GM21786 (cell line): Measurements from ENCODE around the gene GINS2.

Experiments
- ATAC-seq: cut with Tn5 transposase; IDR thresholded peaks from one replicate; pipeline ENCODE4 v1.9.1; 2021; ENCODE audit not compliant: unreplicated experiment

Gene GINS2

DNA sequence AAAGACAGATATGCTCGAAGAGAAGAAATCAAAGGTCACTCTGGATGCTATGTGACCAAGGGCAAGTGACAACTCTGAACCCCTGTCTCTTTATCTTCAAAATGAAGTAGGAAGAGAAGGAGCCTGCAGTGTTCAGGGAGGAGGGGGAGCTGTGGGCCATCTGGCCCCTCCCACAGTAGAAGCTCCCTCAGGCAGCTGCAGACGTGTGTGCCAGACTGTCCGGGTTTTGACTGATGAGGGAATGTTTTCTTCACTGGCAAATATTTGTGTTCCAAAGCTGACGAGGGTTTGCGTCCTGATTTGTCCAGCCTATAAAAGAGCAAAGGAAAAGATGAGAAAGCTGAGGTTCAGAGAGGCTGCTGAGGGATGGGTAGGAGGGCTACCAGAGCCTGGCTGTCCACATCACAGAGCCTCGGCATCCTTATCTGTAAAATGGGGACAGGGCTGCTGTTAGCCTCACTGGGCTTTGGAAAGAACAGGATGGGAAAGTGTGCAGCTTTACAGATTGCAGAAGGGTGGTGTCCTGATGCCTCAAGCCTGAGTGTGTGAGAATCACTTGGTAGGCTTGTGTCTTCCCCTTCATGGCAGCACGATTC lies 1.8 kb upstream of the GINS2 start:
- no peak for ATAC-seq

DNA sequence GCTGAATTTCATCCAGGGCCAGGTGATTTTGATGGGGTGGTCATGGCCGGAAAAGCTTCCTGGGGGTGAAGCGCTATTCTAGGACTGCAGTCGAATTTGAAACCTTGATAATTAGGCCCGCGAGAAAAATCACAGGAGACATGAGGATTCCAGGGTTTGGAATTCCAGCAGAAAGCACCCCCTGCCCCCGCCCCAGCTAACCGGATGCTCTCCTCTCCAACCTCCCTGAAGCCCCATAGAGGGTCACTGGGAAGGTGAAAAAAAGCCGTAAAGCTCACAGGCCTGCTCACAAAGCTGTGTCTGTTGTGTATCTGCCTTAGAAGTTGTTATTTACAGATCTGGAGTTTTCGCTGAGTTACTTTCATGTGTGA lies 1.2 kb upstream of the GINS2 start:
- ATAC-seq, result no peak

DNA sequence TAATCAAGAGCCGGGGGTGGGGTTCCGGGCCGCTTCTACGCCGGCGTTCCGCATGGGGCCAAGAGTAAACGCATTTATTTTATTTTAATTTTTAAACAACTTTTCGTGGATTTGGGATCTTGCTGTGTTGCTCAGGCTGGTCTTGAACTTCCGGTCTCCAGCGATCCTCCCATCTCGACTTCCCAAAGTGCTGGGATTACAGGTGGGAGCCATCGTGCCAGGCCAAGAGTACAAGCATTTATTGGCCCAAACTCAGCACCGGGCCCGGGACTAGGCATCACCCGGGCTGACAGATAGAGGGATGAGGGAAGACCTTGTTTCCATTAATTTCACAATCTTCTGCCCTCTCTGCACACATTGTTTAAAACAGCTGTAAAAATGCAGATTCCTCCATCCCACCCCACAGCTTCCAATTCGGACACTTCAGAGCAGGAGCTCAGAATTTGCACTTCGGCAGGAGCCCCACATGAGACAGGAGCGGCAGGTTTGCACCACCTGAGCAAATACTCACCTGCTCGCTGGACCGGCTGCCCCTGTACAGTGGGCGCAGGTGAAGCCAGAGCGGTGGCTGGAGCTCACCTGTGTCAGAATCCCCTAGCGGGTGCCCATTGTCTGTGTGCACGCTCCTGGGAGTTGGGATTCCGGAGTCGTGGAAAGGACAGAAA lies 663 bp upstream of the GINS2 start:
- no peak for ATAC-seq

DNA sequence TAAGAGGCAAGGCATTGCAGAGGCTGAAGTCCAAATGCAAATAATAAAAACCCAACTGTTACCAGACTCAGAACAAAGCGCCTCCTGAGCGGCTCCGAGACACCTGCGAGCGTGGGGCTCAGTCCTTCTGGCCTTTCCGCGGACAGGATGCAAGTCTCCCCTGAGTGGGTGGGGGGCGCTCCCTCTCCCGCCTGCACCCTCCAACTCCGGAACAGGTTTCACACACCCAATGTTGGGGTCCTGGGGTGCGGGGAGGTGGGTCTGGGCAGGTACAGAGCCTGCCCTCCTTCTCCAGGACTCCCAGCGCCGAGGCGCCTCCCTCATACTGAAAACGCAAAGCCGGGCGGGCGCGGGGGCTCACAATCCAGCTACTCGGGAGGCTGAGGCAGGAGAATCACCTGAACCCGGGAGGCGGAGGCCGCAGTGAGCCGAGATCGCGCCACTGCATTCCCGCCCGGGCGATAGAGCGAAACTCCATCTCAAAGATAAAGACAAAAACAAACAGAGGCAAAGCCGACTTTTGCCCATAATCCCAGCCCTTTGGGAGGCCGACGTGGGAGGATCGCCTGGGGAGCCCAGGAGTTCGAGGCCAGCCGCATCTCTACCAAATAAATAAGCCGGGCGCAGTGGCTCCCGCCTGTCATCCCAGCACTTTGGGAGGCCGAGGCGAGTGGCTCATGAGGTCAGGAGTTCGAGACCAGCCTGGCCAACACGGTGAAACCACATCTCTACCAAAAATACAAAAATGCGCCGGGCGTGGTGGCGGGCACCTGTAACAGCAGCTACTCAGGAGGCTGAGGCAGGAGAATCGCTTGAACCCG lies 893 bp downstream of the GINS2 start:
- ATAC-seq, result no peak

DNA sequence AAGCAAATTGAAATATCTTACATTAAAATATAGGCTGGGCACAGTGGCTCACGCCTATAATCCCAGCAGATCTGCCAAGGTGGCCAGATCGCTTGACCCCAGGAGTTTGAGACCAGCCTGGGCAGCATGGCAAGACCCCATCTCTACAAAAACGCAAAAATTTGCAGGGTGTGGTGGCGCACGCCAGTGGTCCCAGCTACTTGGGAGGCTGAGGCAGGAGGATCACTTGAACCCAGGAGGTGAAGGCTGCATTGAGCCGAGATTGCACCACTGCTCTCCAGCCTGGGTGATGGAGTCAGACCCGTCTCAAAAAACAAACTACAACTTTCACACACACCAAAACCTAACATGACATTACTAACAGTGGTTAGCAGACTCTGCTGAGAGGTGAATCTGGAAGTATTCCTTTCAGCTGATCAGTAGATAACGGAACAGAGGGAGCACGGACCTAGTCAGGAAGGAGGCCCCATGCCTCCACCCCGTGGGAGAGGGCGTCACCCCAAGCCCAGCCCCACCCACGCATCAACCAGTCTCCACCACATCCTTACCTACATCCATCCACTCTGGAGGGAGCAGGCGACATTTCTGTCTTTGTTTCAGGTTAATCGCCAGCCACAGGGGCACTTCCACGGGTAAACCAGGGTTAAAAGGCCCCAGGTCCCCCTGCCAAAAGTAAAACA lies 1.7 kb downstream of the GINS2 start:
- ATAC-seq, result no peak

DNA sequence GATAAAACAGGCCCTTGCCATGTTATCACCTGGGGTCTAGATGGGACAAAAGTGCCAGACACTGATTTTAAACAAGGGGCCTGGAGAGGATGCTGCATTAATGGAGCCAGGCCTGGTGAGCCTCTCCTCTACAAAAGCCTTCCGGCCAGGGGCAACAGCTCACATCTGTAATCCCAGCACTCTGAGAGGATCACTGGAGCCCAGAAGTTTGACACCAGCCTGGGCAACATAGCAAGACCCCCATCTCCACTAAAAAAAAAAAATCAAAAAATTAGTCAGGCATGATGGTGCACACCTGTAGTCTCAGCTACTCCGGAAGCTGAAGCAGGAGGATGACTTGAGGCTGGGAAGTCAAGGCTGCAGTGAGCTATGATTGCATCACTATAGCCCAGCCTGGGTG lies 3.5 kb downstream of the GINS2 start:
- ATAC-seq, result no peak

DNA sequence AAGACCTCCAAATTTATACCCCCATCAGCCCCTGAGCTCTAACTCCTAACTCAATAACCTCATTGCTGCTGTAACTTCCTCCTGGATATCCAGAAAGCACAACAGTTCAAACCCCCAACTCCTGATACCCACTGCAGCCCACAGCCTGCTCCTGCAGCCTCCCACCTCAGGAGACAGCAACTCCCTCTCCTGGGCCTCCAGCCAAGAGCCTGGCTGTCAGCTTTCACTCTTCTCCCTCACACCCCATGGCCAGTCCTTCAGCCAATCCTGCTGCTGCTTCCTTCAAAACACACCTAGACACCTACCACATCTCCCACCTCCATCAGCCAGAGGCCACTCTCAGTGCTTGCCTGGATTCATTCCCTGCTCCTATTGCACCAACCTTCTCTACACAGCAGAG lies 5.4 kb downstream of the GINS2 start:
- no peak for ATAC-seq

DNA sequence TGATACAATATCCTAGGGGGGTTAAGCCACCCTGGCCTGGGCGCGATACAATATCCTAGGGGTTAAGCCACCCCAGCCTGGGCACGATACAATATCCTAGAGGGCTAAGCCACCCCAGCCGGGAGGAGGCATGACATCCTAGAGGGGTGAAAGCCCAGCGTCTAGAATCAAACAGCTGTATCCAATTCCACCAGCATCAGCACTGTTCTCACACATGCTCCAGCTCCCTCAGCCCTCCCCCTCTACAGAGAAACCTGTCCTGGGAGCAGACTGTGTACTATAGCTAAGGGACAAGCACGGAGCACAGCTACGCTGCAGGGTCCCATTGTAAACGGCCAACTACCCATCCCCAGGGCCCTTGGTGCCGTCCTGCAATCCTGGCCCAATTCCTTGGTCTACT lies 6.2 kb downstream of the GINS2 start:
- ATAC-seq, result no peak

DNA sequence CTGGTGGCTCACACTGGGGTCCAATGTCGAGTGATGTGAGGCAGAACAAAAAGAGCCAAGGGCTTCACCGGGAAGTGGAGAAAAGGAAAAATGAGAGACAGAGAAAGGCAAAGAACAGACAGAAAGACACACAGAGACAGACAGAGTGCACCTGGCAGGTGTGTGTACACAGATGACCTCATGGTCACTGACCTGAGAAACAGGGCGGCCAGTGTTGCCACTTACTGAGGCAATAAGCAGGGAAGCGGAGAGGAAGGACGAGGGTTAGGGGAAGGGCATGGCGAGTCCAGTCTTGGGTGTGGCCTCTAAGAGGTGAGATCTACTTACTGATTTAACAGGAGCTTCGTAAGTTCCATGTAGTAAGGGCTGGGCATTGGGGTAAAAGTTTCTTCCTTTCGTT lies 7.5 kb downstream of the GINS2 start:
- ATAC-seq, result no peak

DNA sequence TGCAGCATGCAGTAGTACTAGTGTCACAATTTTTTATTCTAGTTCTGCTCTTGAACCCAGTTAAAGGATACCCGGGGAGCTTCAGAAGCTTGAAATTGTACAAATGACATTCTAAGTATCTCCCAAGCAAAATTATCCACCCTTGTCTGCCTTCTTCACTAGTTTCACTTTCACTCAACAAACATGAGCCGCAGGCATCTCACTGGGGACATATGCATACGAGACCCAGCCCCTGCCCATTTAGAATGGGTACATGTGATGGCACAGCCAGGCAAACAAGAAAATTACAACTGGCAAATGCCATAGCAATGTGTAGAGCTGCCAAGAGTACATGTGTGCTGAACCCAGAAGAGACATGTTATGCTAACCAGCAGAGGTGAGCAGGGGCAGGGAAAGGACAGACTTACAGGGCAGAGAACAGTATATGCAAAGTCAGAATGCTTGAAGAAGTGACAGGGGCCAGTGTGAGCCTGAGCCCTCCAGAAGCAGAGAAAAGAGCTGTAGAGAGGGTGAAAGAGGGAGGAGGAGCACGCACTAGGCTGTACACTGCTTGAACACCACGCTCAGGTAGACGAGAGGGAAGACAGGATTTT lies 8.3 kb downstream of the GINS2 start:
- ATAC-seq, result no peak

DNA sequence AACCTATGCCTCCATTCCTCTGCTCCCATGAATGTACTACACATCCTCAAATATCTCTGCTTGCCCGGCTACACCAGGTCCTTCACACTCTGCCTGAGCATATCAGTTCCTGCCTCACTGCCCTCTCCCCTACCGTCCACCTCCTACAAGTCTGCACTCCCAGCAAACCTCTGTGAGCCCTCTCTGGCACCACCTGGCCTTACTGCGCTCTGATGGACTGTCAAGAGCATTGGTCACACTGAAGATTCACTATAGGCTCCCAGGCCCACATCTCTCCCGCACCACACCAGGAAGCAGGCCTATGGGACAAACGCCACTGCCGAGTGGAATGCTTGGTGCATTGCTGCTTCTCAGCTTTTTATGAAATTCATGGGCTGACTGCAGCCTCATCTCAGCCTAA lies 8.9 kb downstream of the GINS2 start:
- ATAC-seq, result no peak

DNA sequence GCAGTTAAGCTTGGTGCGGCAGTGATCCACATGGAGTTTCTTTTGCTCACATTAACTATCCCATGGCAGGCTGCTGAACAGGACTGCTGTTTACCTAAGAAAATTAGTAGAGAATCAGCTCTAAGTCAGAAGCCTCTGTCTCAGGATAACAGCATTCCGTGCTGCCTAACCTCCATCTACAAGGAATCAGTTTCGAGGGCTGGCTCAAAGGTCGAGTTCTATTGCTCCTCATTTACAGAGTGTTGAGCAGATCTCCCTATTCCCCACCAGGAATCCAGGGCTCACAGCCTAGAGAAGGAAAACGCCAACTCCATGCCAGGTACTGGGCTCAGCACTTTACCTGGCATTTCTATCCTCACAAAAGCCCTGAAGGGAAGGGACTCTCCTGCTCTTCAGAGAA lies 9.9 kb downstream of the GINS2 start:
- ATAC-seq, result no peak

DNA sequence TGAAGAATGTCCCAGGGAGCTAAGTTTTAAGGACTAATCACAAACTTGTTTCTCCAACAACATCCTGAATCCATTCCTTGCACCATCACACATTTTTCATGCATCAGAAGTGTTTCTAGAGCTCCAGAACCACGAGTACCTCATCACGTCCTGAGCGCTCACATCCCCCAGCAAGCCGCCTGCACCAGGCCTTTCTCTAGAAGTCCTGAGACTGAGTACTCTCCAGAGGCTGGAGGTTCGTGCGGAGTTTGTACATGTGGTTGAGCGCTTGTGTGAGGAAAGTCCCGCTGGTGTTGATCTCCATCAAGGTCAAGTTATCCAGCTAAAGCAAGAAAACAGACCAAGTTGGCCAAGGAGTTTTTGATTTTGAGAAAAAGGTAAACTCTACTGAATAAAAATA lies 10.7 kb downstream of the GINS2 start:
- no peak for ATAC-seq

DNA sequence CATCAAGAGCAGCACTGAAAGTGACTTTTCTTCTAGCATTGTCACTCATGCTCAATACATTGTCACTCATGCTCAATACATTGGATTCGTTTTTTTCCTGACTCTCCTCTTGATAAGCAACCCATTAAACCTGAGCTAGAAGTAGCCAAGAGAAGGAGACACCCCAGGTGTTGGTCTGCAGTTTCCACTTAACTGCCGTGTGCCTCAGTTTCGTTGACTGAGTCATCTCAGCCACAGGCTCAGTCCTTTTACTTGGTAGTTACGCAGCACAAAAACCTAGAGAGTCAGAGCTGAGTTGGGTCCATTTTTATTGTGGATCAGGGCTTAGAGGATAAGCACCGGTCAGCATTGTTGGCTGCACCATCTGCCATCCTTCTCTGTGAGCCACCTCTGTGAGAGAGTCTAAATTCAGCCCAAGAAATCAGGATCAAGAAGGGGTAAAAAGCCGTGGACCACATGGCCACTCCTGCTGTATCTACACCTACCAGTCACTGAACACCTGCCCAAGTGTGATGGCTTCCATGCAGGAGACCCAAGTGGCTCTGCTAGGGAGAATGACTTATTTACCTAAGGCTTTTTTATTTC lies 11.3 kb downstream of the GINS2 start:
- no peak for ATAC-seq

DNA sequence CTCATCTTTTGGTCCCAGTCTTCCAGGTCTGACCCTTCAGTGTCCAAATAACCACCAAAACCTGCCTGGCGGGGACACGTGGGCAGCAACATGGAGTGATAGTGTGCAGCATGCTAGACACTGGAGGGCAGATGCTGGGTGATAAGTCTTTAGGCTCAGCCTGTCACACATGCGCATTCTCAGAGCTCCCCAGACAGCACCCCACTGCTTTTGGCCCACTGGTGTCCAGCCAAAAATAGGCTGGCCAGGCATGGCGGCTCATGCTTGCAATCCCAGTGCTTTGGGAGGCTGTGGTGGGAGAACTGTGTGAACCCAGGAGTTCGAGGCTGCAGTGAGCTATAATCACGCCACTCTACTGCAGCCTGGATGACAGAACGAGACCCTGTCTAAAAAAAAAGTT lies 12.3 kb downstream of the GINS2 start:
- no peak for ATAC-seq

DNA sequence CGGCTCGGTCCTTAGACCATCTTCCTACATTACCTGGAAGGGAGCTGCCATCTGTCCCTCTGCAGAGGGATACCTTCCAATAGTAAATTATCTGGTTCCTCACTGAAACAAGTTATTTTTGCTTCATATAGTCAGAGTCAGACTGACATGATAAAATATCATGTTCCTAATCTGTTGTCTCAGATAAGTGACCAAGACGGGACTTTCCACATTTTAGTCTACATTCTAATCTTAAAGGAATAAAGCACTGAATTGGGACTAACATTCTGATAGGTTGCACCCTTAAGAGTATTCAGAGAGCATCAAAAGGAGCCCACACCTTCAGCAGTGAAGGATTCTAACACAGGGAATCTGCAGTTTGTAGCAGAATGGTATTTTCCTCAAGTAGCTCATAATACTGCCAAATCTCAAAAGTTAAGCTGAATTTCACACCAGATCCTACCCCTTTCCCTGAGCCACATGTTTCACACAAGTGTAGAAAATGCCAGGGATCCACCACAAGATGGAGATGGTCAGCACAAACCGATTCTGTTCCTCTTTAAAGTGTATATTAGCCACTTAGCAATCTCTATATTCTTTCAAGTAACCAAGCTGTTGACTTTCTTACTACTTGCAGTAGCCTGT lies 13.4 kb downstream of the GINS2 start:
- no peak for ATAC-seq

DNA sequence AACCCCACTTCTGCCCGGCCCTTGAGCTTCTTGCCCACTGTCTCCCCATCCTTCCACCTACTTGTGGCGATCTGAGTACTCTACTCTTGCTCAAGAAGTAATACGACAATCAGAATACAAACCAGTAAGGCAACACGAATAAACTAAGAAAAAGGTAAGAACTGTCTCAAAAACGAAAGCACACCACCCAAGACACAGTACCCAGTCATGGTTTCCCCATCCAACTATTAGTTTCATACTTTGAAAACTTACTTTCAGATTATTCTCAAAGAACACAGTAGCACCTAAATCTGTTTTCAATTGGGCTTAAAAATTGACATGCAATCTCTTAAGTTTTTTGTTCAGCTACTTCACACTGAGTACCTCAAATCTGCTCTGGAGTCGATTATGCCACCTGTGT lies 13.9 kb downstream of the GINS2 start:
- ATAC-seq, result no peak

DNA sequence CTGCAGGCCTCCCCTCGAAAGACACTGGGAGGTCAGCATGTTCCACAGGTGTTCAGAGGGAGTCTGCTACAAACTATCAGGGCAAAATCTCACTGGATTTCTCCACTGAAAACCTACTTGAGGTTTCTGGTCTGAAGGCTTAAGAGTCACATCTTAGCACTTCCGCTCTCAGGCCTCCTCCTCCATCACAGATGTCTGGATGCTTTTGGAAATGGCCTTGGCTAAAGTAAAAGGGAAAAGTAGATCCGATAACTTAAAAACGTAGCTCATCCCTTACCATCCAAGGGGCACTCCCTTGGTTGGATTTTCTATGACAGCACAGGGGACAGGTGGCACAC lies 14.4 kb downstream of the GINS2 start:
- no peak for ATAC-seq

DNA sequence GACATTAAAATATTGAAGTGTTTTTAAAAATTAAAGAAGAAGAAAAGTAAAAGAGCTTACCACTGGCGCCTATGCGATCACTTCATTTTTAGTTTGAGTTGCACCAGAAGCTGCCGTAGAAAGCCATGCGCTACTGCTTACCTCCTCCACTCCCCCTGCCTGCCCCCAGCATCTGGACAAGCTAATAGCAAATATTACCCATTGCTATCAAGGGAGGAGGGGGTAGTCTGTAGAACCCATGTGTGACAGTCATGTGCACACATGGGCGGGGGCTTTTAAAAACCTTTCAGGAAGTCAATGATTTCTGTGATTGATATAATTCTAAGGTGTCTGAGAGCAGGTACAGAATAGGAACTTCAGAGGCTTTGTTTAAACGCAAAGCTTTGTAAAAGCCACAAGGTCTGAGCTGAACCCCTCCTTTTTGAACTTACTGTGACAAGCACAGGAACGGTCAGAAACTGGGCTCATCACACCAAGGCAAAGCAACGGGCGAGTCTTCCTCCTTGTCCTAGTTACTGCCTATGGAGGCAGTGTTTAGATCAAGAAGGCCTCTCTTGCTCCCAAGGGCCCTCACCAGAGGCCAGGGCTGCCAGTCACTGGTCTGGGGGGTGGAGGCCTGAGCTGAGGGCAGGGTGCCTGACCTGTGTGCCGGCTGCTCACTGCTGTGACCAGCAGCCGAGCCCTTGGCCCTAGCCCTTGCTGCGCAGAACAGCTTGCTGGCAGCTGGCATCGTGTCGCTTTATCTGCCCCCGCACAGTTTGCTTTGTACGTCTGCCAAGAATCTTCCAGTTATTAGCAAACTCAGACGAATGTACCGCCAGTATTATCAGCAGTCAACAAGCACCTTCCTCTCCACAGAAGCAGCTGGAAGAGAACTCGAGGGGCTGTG lies 15.0 kb downstream of the GINS2 start:
- no peak for ATAC-seq

DNA sequence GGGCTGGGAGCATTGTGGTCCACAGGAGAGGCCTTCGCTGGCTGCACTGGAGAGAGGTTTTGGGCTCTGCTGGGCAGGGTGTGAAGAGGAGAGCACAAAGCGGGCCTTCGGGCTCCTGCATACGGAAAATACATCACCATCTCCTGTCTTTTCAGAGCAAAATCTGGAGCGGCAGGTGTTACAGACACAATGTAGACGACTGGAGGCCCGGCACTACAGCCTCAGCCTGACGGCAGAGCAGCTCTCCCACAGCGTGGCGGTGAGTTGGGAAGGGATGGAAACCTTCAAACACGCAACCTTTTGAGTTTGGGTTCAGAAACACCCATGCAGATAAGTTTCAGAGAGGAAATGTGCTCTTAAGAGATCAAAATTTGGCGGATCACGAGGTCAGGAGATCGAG lies 17.9 kb downstream of the GINS2 start:
- ATAC-seq, result no peak
